T-helper 2 cell (primary cell): ENCODE measurements around the gene GLYATL1B.
"Not testable (repeated sequence)": the region's sequence is repeated elsewhere in the genome, so short reads cannot be mapped to it uniquely, and the experiment has no call there.

Experiments
- DNase-seq, 5 experiments: peaks; one replicate each; pipeline versions ENCODE4 v3.0.0 to v3.0.0-alpha.2; 2012 to 2022

The GLYATL1B gene

GRCh38 chr11:59095972-59096575 is 10.0 kb downstream of the GLYATL1B start:
- DNase-seq: not testable (repeated sequence)

- DNase-seq: peak in 4 of 5 experiments; percentile 36 to 73 (median 54)
Measured at GRCh38 chr11:59097113-59097708, 11.1 kb downstream of the GLYATL1B start.

DNA sequence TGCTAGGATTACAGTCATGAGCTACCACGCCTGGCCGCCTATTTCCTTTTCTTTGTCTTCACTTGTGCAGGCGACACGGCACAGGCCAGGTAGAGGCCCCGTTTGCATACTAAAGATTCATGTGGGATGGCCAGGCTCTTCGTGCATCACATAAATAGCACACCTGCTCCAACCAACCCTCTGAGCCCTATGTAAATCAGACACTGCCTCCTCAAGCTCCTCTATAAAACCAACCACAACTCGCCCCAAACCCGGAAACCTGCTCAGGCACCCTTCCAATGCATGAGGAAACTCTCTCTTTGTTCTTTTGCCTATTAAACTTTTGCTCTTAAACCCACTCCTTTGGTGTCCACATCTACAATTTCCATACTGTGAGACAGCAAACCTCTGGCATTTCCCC is 11.8 kb downstream of the GLYATL1B start:
- DNase-seq: not testable (repeated sequence)

GRCh38 chr11:59102259-59102765 is 16.2 kb downstream of the GLYATL1B start:
- peak in 4 of 5 experiments; percentile 19 to 81 (median 53) for DNase-seq

DNA sequence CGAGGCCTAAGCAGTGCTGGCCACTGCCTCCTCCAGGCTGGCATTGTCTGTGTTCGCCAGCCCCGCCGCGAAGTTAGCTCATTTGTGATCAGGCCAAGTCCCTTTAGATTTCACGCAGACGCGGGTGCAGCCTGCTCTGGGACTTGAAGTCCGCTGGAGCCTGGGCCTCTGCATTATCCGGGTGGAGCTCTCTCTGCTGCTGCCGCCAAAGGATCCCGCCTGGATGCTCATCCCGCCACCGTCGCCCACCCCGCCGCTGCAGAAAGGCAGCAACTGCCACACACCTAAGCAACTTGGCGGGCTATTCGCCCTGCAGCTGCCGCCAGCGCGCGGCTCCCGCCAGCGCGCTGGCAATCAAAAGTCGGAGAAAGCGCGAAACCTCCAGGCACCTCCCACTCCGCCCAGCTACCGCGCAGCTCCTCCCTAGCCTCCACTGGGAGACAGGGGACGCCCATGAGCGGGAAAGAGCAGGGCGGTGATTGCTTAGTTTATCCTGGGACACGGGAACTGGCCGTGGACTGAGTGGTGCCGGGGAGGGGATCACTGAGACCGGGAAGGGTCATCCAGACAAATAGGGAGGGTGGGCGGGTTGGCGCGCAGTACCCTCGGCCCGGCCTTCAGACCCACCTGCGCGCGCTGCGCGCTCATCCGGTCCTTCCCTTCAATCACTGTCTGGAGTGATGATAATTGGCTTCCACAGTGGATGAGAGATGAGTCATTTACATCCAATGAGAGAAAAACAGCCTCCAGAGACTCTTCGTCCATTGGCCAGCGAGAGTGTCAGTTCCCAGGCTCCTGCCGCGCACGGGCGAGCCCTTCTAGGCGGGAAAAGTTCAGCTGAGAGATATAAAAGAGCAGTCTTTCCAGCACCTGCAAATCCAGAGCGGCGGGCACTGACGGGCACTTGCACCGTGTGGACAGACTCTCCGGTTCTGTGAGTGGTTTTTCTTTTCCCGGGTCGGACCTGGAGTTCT is 20.5 kb downstream of the GLYATL1B start, which contains the start of gene FAM111B:
Gene FAM111B (plus strand): TSS at position 875 of the 974 bp plus-strand sequence. CDS start 2,389 bp downstream, outside the sequence.
- DNase-seq: peak; percentile 18 to 96 (median 50)

- DNase-seq: peak in 1 of 5 experiments; percentile 54
Measured at GRCh38 chr11:59107721-59108120, 21.6 kb downstream of the GLYATL1B start.

DNA sequence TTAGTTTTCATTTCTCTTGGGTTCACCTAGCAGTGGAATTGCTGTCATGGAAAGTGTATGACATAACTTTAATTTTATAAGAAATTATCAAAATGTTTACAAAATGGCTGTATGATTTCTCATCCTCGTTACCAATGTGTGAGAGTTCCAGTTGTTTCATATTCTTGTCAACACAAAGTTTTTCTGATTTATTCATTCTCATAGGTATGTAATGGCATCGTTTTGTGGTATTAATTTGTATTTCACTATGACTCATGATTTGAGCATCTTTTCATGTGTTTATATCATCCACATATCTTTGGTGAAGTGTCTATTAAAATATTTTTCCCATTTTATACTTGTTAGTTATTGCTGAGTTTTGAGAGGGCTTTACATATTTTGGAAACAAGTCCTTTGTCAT is 26.4 kb downstream of the GLYATL1B start:
- DNase-seq: peak in 1 of 5 experiments; percentile 25

DNA sequence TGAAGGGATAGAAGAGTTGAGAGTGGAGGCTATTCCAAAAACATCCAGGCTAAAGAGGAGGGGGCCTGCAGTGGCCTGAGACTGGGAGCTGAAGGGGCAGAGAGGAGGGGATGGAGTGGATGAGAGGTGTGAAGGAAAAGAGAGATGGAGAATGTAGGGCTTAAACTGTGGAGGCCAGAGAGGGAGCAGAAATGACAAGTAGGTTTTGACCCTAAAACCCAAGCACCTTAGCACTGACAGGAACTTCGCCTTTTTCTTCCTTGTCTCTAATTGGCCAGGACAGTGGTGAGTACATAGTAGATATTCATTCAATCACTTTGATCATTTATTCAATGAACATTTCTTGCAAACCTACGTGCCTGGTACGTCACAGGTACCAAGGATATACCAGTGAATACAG is 28.2 kb downstream of the GLYATL1B start:
- DNase-seq: no peak

GRCh38 chr11:59115553-59115952 is 29.4 kb downstream of the GLYATL1B start:
- DNase-seq: no peak

DNA sequence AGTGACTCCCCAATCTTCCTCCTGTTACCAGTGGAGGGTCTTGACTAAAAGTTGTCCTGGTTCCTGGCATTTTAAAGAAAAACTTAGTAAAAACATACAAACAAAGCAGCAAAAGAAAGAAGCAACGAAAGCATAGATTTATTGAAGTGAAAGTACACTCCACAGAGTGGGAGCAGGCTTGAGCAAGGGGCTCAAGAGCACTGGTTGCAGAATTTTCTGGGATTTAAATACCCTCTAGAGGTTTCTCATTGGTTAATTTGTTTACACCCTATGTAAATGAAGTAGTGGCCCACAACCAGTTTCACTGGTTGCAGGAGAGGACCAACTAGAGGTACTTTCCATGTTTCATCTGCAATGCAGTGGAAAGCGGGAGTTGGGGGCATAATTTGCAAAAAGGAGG is 31.7 kb downstream of the GLYATL1B start:
- DNase-seq: no peak

DNA sequence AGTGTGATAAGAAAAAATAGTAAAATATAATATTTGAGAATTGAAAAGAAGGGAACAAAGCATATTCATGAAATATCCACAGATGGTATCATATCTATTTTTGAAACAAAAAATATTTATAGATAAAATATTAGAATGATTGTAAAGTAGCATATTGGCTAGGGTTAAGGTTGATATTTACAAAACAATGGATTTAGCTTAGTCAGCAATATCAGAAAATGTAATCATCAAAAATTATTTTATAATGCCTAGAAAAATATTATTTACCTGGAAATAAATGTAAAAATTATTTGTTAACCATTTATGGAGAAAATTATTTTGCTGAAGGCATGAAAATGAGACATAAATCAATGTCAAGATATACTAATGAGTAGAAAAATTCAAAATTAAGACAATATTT is 33.7 kb downstream of the GLYATL1B start:
- no peak for DNase-seq

DNA sequence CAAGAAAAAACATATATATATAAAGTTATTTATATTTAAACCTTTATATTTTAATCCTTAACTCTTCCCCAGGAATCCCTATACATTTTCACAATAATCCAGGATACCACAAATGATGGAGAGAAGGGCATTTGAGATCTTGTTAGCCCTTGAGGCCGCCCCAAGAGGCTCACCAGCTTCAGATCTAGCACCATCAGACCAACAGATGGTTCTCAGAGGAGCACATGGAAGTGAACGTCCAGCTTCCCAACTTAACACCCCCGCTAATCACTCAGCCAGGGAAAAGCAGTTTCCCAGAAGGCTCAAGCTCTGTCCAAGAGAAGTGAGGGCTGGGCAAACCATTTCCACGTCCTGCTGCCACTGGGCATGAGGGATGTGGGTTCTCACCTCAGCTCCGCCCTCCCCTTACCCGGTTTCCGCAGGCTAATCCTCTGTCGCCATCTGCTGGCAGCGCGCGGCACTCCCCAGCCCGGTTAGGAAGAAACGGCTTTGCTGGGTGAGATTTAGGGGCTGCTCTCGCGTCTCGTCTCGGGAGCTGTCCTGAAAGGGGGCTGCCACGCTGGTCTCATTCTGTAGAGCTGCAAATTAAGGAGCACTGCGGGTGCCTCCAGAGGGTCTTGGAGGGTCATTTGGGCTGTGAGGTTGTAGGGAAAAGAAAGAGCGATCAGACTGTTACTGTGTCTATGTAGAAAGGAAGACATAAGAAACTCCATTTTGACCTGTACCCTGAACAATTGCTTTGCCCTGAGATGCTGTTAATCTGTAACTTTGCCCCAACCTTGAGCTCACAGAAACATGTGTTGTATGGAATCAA is 49.7 kb downstream of the GLYATL1B start:
- peak; percentile 68 to 88 (median 78) for DNase-seq

DNA sequence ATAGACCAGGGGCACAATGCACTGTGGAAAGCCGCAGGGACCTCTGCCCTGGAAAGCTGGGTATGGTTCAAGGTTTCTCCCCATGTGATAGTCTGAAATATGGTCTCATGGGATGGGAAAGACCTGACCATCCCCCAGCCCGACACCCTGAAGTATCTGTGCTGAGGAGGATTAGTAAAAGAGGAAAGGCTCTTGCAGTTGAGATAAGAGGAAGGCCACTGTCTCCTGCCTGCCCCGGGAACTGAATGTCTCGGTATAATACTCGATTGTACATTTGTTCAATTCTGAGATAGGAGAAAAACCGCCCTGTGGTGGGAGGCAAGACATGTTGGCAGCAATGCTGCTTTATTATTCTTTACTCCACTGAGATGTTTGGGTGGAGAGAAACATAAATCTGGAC is 50.4 kb downstream of the GLYATL1B start:
- not testable (repeated sequence) for DNase-seq

- DNase-seq: no peak
Measured at GRCh38 chr11:59137190-59137589, 51.1 kb downstream of the GLYATL1B start.

- DNase-seq: no peak
Measured at GRCh38 chr11:59138643-59139042, 52.5 kb downstream of the GLYATL1B start.

DNA sequence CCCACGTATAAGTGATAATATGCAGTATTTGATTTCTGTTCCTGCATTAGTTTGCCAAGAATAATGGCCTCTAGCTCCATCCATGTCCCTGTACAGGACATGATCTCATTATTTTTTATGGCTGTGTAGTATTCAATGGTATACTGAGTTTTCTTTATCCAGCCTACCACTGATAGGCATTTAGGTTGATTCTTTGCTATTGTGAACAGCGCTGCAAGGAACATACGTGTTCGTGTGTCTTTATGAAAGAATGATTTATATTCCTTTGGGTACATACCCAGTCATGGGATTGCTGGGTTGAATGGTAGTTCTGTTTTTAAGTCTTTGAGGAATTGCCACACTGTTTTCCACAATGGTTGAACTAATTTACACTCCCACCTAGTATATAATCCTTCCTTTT is 55.1 kb downstream of the GLYATL1B start:
- DNase-seq: no peak

GRCh38 chr11:59141673-59142460 is 55.8 kb downstream of the GLYATL1B start:
- DNase-seq: no peak

DNA sequence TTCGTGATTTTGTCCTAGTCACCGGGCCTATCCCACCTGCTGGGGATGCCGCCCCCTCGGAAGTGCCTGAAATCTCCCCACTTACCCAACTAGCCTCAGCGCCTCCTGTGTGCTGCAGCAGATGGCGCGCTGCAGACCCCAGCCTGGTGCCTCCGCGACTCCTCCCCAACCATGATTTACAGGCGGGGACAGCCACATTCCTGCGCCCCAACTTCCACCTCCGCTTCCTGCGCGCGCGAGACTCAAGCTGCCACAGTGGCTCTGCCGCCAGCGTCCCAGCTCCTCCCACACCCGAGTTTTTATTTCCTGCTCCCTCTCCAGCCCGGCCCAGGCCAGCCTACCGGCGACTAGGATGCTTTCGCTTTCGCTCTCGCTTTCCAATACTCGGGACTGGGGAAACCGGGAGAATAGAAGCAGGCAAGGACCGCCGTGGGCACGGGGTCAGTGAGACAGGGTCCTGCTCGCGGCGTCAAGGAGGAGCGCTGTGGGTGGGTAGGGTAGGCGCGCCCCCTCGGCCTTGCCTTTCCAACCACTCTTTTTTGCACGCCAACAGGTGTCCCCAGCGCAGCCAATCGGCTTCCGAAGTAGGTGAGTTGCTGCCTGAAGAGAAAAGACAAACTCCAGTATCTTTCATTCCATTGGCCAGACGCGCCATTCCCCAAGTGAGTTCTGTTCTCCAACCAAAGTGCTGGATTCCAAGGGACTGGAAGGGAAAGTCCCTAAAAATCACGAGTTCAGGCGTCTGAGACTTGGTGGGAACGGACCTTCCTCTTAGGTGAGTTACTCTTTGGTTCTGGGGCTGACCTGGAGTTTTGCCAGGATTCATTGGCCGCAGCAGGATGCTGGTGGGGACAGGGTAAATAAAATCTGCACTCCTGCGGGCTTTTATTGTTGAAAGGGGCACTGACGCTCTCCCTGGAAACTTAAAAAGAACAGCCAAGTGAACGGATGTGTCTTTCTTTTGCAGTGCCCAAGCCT is 56.7 kb downstream of the GLYATL1B start, which contains the start of gene FAM111A:
Gene FAM111A (plus strand): TSS at position 327 of the 978 bp plus-strand sequence. CDS start 6,017 bp downstream, outside the sequence.
- peak; percentile 68 to 94 (median 86) for DNase-seq

DNA sequence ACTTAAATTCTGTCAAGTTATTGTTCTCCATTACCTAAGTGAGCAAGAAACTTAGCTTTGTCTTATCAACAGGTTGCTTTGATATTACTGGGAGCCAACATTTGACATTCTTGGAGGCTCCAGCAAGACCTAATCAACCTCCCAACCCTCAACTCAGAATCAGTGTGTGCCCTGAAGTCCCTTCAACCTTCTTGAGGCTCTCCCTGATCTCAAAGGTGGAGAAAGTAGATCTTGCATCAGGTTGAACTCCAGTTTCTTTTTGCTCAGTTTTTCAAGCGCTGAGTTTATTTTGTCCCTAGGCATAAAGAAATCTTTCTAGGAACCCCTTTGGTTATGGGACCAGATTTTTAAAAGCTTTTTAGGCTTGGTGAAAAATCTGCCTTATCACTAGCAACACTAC is 58.0 kb downstream of the GLYATL1B start:
- DNase-seq: no peak
